Loucy (cell line): ENCODE results near the gene TARBP1.

Experiments used
- H2AFZ ChIP-seq: fragments of 200-600 bp; sonication (generic); 2 replicates; pipeline ENCODE4 v1.6.0; 2016; ENCODE audit warnings: antibody characterized with exemption, mild to moderate bottlenecking, low read length, moderate library complexity
- H3F3A ChIP-seq: fragments of 200-600 bp; 2 replicates; pipeline ENCODE4 v1.6.0; 2016; ENCODE audit warnings: antibody characterized with exemption, low read depth, mild to moderate bottlenecking
- H3K27me3 ChIP-seq: fragments of 200-600 bp; sonication (generic); 2 replicates; pipeline ENCODE4 v1.6.1; 2014; ENCODE audit warnings: low read length, mild to moderate bottlenecking; ENCODE audit not compliant: insufficient read depth, poor library complexity, severe bottlenecking
- H3K36me3 ChIP-seq: fragments of 200-600 bp; sonication (generic); 2 replicates; pipeline ENCODE4 v1.6.1; 2016; ENCODE audit warnings: low read length; ENCODE audit not compliant: insufficient read depth
- H3K4me1 ChIP-seq: fragments of 200-600 bp; sonication (generic); 2 replicates; pipeline ENCODE4 v1.5.1; 2014; ENCODE audit warnings: low read length, mild to moderate bottlenecking; ENCODE audit not compliant: insufficient read depth, poor library complexity, severe bottlenecking
- H3K4me2 ChIP-seq: fragments of 200-600 bp; sonication (generic); 2 replicates; pipeline ENCODE4 v1.6.0; 2014; ENCODE audit warnings: antibody characterized with exemption, low read length, low read depth, mild to moderate bottlenecking; ENCODE audit not compliant: poor library complexity, severe bottlenecking
- H3K4me3 ChIP-seq: fragments of 200-600 bp; sonication (generic); 2 replicates; pipeline ENCODE4 v1.5.1; 2014; ENCODE audit warnings: low read length, mild to moderate bottlenecking, mixed read lengths; ENCODE audit not compliant: poor library complexity, severe bottlenecking
- H3K79me2 ChIP-seq: fragments of 200-600 bp; sonication (generic); 2 replicates; pipeline ENCODE4 v1.6.1; 2014; ENCODE audit warnings: low read length; ENCODE audit not compliant: insufficient read depth
- H3K9ac ChIP-seq: fragments of 200-600 bp; sonication (generic); 2 replicates; pipeline ENCODE4 v1.6.0; 2014; ENCODE audit warnings: mild to moderate bottlenecking, low read depth, low read length, moderate library complexity; ENCODE audit not compliant: poor library complexity, severe bottlenecking
- H3K9me2 ChIP-seq: fragments of 200-600 bp; sonication (generic); replicated peaks from 2 replicates; pipeline ENCODE4 v1.6.1; 2016; ENCODE audit warnings: low read depth, low read length, mixed read lengths
- H3K9me3 ChIP-seq: fragments of 200-600 bp; sonication (generic); 2 replicates; pipeline ENCODE4 v1.6.1; 2014; ENCODE audit warnings: mild to moderate bottlenecking, antibody characterized with exemption, low read length, low read depth; ENCODE audit not compliant: insufficient read depth
- H4K20me1 ChIP-seq: fragments of 200-600 bp; sonication (generic); 2 replicates; pipeline ENCODE4 v1.6.0; 2014; ENCODE audit warnings: antibody characterized with exemption, low read length, mild to moderate bottlenecking; ENCODE audit not compliant: insufficient read depth, poor library complexity, severe bottlenecking
- CTCF ChIP-seq: fragments of 200-600 bp; sonication (generic); conservative IDR thresholded peaks from 2 replicates; pipeline ENCODE4 v1.5.1; 2014; ENCODE audit warnings: mild to moderate bottlenecking, antibody characterized with exemption, low read length
- EZH2phosphoT487 ChIP-seq: fragments of 200-600 bp; IDR thresholded peaks from 2 replicates; pipeline ENCODE4 v1.6.1; 2018; ENCODE audit warnings: antibody characterized with exemption, mild to moderate bottlenecking, moderate library complexity, borderline replicate concordance

The TARBP1 gene

GRCh38 chr1:234452406-234452965 is 26.5 kb downstream of the TARBP1 start:
- Histone ChIP-seq H3K9ac (no peak overlapping the region), H3K27me3 (no peaks in the 10 kb centered on the region), H3F3A (no peaks in the 10 kb centered on the region), H2AFZ (no peak overlapping the region), H4K20me1 (no peaks in the 10 kb centered on the region), H3K4me1 (no peaks in the 10 kb centered on the region), H3K36me3 (peaks cover 36% of the 10 kb centered on the region; the same call in 1 of the 2 replicates), H3K79me2 (no peaks in the 10 kb centered on the region), H3K4me2 (no peak overlapping the region), H3K9me3 (no peaks in the 10 kb centered on the region), H3K4me3 (no peak overlapping the region), H3K9me2 (no peaks in the 10 kb centered on the region)
- TF ChIP-seq CTCF (no peak), EZH2phosphoT487 (no peak)

- Histone ChIP-seq H3K9ac (no peak overlapping the region), H3K4me3 (no peak overlapping the region), H3K36me3 (peaks cover 89% of the 10 kb centered on the region), H3K9me2 (no peaks in the 10 kb centered on the region), H3K27me3 (no peaks in the 10 kb centered on the region), H3K79me2 (peaks cover 21% of the 10 kb centered on the region), H4K20me1 (no peaks in the 10 kb centered on the region), H3K9me3 (peaks cover 8% of the 10 kb centered on the region; the same call in 1 of the 2 replicates), H3K4me1 (no peaks in the 10 kb centered on the region), H2AFZ (no peak overlapping the region), H3F3A (no peaks in the 10 kb centered on the region), H3K4me2 (no peak overlapping the region)
- no peak for TF ChIP-seq EZH2phosphoT487
- no peak for TF ChIP-seq CTCF
Measured at GRCh38 chr1:234440348-234440747, 38.6 kb downstream of the TARBP1 start.

GRCh38 chr1:234438579-234438978 is 40.4 kb downstream of the TARBP1 start:
- Histone ChIP-seq H3K4me1 (no peaks in the 10 kb centered on the region), H2AFZ (no peak overlapping the region), H4K20me1 (no peaks in the 10 kb centered on the region), H3K79me2 (peaks cover 21% of the 10 kb centered on the region), H3K9me3 (peaks cover 8% of the 10 kb centered on the region; the same call in 1 of the 2 replicates), H3K9me2 (no peaks in the 10 kb centered on the region), H3K9ac (no peak overlapping the region), H3K4me3 (no peak overlapping the region), H3K4me2 (no peak overlapping the region), H3K36me3 (peaks cover 85% of the 10 kb centered on the region), H3K27me3 (no peaks in the 10 kb centered on the region), H3F3A (no peaks in the 10 kb centered on the region)
- TF ChIP-seq EZH2phosphoT487 (no peak), CTCF (no peak)
